ENCODE measurements around the gene APOBEC3B. TPM values are rescaled to one million over a fixed set of nuclear protein-coding genes. Genes with fewer than 3 reads are reported as not detected.

APOBEC3B gene
- total and polyA plus RNA-seq, 9 of the 15 experiments (the other 6 are each of a cell fraction or from before 2014, with no cell fraction given), result 5.9 to 166 (median 43.2) TPM

DNA sequence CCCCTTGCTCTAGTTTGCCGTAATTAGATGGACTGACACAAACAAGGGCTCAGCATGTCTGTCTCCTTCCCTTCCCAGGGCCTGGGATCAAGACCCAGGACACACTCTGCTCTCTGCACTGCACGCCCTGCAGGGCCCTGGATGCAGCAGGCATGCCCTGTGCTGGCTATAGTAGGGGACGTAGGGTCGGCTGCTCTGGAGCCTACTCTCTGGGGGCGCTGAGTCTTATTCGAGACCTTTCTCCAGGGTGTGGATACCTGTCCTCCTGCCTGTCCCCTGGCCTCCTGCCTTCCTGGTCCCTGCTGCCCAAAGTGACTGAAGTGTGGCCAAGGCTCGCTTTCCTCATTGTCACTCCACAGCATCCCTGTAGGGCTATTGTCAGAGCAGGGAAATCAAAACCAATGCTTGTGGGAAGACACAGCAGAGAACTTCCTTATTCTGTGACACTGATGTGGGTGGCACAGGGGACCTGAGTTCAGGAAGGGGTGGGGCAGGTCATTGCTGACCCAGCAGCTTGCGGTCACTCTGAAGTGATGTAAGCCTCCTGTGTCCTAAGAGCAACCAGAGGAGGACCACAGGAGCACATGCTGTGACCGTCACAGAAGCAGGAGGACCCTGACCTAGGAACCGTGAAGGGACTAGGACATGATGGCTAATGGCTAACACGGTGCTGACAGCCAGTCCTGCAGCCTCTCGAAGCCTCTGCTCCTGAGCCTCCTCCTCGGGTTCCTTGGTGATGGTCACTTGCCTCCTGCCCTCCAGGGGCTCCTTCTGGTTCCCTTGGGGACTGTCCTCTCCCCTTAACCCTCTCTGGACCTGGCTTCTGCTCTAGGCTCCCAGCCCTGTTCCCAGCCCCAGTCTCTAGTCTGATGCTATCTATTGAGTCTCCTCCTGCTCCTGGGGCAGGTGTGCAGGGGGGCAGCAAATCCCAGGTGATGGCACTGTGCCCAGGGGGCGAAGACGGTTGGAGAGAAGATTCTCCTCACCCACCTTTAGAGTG is 14.4 kb upstream of the APOBEC3B start (continued):
- TF ChIP-seq, protein P1, sequence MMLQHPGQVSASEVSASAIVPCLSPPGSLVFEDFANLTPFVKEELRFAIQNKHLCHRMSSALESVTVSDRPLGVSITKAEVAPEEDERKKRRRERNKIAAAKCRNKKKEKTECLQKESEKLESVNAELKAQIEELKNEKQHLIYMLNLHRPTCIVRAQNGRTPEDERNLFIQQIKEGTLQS (IDR thresholded peaks at IDR 0.05), result peak; percentile 47; the same call in 1 of the 2 replicates
- TF ChIP-seq, protein P1 (CRISPR knock-in tag; conservative IDR thresholded peaks at IDR 0.05), result no peak
- 0 out of 2 replicates have a peak, but pooled peaks have one; percentile 8 for TF ChIP-seq SPI1 (IDR thresholded peaks at IDR 0.05; ENCODE audit: borderline replicate concordance, low read depth, low read length)
- no peak for TF ChIP-seq ZNF217 (CRISPR knock-in tag; IDR thresholded peaks at IDR 0.05)
- TF ChIP-seq ZNF431 (CRISPR knock-in tag; IDR thresholded peaks at IDR 0.05), result no peak
- no peak for TF ChIP-seq EHMT2 (IDR thresholded peaks at IDR 0.05)
- TF ChIP-seq, protein P2, sequence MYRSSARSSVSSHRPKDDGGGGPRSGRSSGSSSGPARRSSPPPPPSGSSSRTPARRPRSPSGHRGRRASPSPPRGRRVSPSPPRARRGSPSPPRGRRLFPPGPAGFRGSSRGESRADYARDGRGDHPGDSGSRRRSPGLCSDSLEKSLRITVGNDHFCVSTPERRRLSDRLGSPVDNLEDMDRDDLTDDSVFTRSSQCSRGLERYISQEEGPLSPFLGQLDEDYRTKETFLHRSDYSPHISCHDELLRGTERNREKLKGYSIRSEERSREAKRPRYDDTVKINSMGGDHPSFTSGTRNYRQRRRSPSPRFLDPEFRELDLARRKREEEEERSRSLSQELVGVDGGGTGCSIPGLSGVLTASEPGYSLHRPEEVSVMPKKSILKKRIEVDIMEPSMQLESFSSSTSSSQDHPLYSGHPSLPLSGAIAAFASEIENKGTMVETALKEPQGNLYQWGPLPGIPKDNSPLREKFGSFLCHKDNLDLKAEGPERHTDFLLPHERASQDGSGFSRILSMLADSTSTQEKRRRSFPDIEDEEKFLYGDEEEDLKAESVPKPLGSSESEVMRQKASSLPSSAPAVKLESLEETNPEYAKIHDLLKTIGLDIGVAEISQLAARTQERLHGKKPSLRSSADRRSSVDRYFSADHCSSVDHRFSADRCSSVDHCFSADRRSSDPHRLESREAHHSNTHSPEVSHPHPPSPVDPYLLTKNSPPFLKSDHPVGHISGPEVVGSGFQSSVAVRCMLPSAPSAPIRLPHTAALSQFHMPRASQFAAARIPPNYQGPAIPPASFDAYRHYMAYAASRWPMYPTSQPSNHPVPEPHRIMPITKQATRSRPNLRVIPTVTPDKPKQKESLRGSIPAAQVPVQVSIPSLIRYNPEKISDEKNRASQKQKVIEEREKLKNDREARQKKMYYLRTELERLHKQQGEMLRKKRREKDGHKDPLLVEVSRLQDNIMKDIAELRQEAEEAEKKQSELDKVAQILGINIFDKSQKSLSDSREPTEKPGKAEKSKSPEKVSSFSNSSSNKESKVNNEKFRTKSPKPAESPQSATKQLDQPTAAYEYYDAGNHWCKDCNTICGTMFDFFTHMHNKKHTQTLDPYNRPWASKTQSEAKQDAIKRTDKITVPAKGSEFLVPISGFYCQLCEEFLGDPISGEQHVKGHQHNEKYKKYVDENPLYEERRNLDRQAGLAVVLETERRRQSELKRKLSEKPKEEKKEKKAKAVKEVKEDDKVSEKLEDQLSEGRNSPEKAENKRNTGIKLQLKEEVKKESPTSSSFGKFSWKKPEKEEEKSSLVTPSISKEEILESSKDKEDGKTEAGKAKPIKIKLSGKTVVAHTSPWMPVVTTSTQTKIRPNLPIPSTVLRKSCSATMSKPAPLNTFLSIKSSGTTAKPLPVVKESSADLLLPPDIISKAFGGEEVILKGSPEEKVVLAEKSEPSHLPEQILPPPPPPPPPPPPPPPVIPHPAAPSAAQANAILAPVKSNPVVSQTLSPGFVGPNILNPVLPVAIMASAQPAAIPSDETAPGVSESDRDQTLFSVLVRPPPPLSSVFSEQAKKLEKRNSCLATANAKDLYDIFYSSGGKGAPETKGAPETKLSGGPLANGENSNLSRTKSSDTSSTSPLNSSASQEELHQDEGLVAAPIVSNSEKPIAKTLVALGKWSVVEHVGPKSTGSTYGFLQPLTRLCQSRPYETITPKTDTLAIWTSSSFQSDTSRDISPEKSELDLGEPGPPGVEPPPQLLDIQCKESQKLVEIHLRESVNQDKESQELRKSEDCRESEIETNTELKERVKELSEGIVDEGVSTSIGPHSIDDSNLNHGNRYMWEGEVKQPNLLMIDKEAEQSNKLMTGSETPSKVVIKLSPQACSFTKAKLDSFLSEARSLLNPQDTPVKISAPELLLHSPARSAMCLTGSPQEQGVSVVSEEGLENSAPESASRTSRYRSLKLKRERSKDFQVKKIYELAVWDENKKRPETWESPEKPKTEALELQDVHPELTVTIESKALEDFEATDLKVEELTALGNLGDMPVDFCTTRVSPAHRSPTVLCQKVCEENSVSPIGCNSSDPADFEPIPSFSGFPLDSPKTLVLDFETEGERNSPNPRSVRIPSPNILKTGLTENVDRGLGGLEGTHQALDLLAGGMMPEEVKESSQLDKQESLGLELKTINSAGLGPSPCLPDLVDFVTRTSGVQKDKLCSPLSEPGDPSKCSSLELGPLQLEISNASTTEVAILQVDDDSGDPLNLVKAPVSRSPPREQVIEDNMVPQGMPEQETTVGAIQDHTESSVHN (IDR thresholded peaks at IDR 0.05; ENCODE audit: borderline replicate concordance in 1 of 2, low read depth in 1 of 2), result 0 out of 4 replicates have a peak, but pooled peaks of 1 of the 2 experiments have one; percentile 50
- peak in 1 of 2 experiments; percentile 71; a peak in 2 of 4 replicates for TF ChIP-seq RCOR1 (IDR thresholded peaks at IDR 0.05; ENCODE audit: borderline replicate concordance in 1 of 2, low read depth in 2 of 2, low read length in 2 of 2)
- TF ChIP-seq CEBPG (CRISPR knock-in tag; IDR thresholded peaks at IDR 0.05), result peak; percentile 60; the same call in 1 of the 2 replicates
- TF ChIP-seq CEBPG (tag; conservative IDR thresholded peaks at IDR 0.05 in 1 of 2, IDR thresholded peaks at IDR 0.05 in 1 of 2), result 0 out of 4 replicates have a peak, but pooled peaks of 1 of the 2 experiments have one; percentile 19
- TF ChIP-seq, protein P3, sequence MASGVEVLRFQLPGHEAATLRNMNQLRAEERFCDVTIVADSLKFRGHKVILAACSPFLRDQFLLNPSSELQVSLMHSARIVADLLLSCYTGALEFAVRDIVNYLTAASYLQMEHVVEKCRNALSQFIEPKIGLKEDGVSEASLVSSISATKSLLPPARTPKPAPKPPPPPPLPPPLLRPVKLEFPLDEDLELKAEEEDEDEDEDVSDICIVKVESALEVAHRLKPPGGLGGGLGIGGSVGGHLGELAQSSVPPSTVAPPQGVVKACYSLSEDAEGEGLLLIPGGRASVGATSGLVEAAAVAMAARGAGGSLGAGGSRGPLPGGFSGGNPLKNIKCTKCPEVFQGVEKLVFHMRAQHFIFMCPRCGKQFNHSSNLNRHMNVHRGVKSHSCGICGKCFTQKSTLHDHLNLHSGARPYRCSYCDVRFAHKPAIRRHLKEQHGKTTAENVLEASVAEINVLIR (CRISPR knock-in tag; IDR thresholded peaks at IDR 0.05), result no peak
- 0 out of 2 replicates have a peak, but pooled peaks have one; percentile 4 for TF ChIP-seq ZNF316 (IDR thresholded peaks at IDR 0.05)
- TF ChIP-seq NUFIP1 (IDR thresholded peaks at IDR 0.05; ENCODE audit: partially characterized antibody), result no peak
- no peak for TF ChIP-seq NR2C2 (CRISPR knock-in tag; IDR thresholded peaks at IDR 0.05)
- peak; percentile 37; the same call in 1 of the 2 replicates for TF ChIP-seq NR2C2 (tag; IDR thresholded peaks at IDR 0.05)

Data from K562 (cell line).